HG02763 (cell line): ENCODE data around the gene DOCK9.

ENCODE experiments used
- ATAC-seq: cut with Tn5 transposase; IDR thresholded peaks from one replicate; pipeline ENCODE4 v1.9.1; 2021; ENCODE audit warnings: mild to moderate bottlenecking, moderate library complexity; ENCODE audit not compliant: unreplicated experiment

Gene DOCK9, protein sequence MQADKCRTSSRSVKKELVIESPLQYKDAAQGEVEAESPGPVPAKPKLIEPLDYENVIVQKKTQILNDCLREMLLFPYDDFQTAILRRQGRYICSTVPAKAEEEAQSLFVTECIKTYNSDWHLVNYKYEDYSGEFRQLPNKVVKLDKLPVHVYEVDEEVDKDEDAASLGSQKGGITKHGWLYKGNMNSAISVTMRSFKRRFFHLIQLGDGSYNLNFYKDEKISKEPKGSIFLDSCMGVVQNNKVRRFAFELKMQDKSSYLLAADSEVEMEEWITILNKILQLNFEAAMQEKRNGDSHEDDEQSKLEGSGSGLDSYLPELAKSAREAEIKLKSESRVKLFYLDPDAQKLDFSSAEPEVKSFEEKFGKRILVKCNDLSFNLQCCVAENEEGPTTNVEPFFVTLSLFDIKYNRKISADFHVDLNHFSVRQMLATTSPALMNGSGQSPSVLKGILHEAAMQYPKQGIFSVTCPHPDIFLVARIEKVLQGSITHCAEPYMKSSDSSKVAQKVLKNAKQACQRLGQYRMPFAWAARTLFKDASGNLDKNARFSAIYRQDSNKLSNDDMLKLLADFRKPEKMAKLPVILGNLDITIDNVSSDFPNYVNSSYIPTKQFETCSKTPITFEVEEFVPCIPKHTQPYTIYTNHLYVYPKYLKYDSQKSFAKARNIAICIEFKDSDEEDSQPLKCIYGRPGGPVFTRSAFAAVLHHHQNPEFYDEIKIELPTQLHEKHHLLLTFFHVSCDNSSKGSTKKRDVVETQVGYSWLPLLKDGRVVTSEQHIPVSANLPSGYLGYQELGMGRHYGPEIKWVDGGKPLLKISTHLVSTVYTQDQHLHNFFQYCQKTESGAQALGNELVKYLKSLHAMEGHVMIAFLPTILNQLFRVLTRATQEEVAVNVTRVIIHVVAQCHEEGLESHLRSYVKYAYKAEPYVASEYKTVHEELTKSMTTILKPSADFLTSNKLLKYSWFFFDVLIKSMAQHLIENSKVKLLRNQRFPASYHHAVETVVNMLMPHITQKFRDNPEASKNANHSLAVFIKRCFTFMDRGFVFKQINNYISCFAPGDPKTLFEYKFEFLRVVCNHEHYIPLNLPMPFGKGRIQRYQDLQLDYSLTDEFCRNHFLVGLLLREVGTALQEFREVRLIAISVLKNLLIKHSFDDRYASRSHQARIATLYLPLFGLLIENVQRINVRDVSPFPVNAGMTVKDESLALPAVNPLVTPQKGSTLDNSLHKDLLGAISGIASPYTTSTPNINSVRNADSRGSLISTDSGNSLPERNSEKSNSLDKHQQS (N-terminal part only)

DNA sequence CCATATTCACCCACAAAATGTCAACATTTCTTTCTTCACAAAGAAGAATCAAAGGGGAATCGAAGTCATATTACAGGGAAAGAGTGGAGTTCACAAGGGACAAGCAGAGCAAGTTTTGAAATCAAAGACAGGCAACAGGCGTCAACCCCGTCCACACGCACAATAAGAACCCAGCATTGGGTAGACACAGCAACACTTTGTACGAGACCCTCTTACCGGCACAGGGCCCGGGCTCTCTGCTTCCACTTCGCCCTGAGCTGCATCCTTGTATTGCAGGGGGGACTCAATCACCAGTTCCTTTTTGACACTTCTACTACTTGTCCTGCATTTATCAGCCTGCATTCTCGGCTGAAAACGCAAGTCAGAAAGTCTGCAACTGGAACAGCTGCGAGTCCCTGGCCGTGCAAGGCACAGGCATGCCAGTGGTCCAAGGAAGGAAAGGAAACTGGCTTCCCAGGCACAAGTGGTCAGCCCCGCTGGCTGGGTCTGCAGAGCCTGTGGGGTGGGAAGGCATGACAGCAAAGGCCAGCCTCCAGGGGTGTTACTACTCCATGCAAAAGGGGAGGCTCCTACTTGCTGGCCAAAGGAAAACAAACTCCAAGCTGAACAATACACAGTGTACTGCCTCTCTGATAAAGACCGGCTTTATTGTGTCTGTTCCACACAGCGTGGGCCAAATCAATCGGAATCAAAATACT lies at the start of gene DOCK9:
DOCK9 (minus strand) TSS at position 497 of the 698 bp plus-strand sequence; CDS start at position 342, 155 bp downstream.
- ATAC-seq: no peak

DNA sequence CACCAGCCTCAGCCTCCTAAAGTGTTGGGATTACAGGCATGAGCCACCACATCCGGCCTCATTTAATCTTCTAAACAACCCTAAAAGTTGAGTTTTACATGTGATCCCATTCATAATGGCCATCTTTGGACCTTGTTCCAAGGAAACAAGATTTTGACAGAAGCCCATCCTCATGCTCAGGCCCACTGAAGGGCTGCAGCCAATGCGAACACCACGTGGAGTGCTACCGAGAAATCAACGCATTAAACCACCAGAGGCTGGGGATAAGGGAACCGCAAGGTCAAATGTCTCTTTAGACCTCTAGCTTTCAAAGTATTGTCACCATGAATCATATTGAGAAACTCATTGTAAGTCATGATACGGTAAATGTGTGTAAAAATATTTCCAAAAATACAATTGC lies 49.4 kb upstream of the DOCK9 start:
- ATAC-seq: no peak

DNA sequence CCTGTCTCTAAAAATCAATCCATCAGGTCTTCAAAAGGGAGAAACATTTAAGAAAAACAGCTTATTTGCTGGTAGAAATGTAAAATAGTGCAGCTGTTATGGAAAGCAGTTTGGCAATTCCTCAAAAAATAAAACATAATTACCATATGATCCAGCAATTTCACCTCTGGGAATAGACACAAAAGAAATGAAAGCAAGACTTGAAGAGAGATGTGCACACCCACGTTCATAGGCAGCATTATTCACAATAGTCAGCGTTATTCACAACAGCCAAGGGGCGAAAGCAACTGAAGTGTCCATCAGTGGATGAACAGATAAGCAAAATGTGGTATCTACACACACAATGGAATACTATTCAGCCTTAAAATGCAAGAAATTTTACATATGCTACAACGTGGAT lies 45.1 kb upstream of the DOCK9 start:
- no peak for ATAC-seq

DNA sequence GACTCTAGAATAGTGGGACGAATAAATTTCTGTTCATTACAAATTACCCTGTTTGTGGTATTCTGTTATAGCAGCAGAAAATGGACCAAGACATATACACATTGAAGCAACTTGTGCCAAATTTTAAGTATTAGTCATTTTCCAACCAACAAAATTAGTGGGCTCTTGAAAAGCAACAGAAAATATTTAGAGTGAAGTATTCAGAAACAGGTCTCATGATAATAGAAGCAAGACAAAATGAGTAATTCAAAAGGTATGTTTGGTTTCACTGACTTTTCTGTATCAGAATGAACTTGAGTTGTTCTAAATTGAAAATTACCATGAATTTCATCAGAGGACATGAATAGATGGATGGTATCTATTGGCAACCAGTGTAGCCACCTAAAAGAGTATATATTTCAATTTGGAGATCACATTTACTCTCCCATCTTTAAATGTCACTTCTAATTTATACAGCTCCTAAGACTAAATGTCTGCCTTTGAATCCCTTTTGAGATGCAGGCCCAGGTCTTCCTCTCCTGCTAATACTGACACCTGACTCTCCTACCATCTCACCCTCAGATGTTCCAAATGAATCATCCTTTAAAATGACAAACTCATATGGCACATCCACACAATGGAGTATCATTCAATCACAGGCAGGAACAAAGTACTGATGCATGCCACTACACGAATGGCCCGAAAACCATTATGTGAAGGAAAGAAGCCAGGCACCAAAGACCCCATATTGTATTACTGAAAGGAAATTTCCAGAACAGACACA lies 40.7 kb upstream of the DOCK9 start:
- no peak for ATAC-seq

DNA sequence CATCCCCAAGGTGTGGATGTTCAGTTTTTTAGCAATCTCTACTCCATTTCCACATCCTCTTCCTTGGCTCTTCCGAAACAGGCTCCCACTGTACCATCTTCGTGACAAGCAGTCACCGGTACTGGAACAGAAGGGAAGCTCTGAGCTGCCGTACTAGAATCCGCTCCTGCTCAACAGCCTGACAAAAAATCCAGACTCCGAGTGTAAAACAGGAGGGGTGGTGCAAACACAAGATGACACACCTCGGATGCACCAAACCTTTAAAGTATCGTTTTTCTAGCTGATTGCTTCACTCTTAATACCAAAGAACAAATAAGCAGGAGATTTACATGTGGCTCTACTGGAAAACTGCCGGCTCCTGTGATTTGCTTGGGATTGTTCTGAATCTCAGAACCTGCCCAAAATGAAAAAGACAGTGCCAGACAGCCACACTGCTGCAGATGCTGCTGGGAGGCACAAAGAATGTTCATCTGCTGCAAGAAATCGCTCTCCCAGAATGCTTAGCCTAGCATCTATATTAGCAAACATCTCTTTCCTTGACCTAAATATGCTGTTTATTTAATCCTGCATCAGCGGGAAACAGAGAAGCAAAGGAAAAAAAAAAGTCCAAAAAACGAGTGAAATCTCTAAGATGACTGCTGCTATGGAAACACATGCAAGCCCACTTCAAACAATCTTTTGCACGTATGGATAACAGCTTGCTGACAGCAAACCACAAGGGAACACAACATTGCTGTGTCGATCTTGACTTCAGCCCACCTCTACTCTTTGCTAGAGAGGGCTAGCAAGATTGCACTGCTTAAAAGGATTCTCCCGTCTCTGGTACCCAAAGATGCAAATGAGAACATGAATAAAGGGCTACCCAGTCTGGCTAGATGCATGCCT lies 38.0 kb upstream of the DOCK9 start:
- ATAC-seq: no peak

DNA sequence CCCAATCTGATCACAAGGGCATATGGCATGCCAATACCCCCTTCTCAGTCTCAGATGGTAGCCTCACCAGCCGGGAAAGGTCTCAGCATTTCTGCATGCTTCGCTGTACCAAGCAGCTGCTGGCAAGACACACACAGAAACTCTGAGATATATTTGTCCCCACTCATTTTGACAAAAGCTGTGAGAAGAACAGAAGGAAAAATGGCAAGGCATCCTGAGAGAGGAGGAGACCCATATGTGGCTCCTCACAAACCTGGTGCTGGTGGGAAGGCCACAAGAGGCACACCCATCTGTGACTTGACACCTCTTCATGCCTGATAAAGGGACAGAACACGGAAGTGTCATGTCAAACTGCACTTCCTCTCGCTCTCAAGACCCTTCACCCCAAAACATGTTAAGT lies 36.7 kb upstream of the DOCK9 start:
- no peak for ATAC-seq

DNA sequence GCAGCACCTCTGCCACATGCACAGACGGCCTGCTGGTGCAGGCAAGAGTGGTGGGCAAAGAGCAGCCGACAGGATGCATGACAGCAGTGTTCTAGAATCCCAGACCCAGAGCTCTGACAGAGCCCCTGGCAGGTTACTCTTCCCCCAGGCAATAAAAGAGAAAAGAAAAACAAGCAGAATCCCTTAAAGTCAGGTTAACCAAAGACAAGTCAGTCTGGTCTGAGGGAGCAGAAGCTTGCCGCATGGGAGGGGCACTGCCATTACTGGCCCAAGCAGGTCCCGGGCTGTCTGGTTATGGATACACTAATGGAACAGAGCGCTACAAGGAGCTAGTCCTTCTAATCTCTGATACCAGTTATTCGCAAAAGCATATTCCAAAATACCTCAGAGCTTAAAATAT lies 36.1 kb upstream of the DOCK9 start:
- no peak for ATAC-seq

DNA sequence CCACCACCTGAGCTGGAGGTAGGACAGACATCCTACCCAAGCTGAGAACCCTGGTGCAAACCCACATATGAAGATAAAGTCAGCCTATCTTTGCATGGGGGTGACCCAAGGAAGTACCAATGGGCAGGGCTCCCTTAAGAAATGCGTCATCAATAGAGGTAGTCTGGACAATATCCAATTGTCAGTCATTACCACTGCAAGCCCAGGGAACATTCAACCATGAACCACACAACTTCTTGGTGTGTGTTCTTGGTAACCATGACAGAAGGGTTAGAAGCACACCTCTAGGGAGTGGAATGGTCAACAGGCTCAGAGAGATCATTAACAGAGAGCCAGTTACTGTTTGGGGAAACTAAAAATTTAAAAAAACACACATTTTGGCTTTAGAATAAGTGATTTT lies 34.7 kb upstream of the DOCK9 start:
- no peak for ATAC-seq

DNA sequence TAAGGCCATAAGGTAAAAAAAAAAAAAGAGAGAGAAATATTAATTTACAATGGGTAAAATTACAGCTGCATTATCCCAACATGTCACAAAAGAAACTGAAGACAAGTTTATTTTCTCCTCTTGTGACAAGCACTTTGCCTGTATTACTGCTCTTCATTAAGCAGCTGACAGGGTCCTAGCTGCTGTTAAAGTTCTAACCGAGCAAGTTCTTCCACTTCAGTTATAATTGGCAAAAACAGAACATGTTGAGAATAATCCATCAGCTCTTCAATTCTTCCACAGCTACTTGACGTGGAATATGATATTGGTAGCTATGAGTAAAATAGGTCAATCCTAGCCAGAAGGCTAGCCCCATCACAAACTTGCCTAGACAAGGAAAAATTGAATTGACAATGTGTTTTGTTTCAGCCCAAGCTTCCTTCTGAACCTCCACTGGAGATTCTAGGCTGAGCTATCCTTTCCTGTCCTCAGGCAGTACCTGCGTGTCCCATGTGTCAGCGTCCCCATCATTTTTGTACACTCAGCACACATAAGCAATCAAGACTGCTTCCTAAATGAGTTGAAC lies 32.2 kb upstream of the DOCK9 start:
- no peak for ATAC-seq

DNA sequence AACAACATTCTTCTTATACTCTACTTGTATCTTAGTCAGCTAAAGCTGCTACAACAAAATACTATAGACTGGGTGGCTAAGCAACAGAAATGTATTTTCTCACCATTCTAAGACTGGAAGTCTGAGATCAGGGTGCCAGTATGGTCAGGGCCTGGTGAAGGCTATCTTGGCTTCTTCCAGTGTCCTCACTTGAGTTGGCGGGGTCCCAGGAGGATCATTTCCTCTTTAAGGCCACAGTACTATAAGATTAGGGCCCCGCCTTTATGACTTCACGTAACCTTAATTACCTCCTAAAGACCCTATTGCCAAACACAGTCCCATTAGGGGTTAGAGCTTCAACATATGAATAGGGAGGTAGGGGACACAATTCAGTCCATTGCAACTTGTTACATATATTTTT lies 30.7 kb upstream of the DOCK9 start:
- ATAC-seq: no peak

DNA sequence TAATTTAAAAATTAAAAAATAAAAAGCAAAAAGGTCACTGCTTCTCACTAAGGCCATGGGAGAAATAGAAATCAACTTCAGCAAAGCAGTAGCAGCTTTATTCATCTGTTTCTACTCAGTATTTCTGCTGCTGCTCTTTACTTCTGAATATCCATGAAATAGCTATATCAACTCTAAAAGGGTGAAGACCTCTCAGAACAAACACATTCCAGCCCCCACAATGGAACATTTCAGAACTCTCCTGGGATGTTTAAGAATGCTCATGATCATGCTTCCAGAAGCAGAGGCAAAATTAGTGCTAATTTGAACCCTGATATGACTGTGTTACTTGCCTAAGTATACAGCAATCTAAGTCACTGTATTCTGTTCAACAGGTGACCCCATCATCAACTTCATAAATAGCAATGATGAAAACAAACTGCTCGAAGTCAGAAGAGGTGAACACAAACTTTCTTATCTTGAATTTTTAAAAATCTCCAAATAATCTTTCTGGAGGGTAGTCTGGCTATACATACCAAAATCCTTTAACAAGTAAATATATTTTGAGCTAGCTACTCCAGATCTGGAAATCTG lies 29.6 kb upstream of the DOCK9 start:
- ATAC-seq: no peak

DNA sequence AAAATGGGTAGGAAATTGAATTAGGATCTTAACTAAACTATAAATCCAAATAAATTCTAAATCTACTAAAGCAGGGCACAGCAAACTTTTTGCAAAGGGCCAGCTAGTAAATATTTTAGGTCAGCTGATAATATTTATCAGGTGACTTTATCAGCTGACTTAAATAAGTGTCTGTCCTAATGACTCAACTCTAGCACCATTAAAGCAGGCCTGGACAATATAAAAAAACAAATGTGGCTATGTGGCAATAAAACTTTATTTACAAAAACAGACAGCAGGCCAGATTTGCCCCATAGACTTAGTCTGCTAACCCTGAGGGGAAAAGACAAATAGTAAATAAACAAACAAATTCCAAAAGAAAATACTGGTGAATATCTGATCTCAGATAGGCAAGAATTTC lies 27.7 kb upstream of the DOCK9 start:
- ATAC-seq: no peak

DNA sequence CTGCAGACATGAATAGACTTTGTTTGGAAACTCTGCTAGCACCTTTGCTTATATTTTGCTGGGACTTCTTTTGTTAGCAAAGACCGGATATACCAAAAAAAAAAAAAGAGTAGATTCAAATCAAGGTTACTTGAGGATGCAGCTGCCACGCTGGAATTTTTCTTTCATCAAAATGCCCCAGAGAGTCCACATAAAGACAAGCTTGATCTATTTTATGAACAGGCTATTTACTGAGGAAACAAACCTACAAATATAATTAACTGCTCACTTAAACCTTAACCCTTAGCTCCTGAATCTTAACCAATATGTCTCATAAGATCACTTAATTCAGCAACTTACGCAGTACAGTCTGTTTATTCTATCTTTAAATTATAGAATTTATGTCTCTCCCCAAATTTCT lies 27.1 kb upstream of the DOCK9 start:
- no peak for ATAC-seq

DNA sequence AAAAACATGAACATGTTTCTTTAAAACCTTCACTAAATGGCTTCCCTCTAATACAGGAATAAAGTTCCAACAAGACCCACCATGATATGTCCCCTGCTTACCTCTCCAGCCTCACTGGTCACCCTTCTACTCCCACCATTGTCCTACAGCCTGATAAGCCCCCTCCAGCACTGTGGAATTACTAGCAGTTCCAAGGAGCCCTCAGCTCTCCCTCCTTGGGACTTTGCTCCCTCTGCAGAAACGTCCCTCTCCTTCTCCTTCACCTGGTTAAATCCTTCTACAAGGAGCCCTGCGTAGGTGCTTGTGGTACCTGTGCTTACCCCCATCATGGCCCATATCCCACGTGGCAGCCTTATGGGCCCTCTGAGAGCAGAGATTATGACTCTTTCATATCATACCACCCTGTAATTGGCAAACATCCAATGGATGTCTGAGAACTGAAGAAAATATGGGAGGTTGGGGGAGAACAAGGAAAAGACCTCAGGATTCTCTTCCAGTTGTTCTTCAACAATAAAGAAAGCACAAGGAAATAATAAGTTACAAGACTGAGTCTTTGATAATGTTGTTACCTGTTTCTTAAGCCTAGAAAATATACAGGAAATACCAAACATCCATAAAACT lies 26.1 kb upstream of the DOCK9 start:
- no peak for ATAC-seq

DNA sequence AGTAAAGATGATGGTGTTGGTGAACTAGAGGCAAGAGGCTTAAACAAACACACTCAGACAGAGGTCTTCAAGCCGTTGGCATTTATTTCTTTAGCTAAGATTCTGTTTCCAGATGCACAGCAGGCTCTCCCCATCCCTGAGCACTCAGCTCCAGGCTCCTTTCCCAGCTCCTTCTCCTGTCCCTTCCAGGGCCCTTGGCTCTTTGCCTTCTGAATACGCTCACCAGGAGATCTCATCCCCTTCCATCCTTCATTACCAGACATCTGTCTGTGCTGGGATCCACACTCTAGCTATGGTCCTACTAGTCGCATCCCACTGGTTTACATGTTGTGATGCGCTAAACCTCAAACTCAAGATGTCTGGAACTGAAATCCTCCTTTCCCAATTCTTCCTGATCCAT lies 25.3 kb upstream of the DOCK9 start:
- no peak for ATAC-seq

DNA sequence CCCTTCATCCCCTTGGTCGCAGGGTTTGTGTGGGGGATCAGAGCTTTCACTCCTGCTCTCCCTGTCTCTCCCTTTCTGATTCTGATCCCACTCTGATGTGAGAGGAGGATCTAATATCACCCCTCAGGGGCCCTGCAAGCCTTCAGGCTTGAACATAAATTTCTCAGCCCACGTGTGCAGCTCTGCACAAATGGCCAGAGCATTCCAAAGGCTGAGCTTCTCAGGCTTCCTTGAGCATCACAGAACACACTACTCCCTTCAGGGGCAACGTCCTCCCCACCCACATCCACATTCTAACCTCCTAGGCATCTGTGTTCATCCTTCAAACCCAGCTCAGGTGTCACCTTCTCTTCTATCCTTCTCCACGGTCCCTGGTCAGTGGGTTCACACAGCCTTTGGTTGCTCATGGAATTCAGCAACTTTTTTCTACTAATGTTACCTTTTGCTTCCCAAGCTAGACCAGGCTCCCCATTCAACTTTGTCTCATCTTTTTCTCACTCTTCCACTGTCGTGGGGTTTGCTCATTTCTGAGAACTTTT lies 24.4 kb upstream of the DOCK9 start:
- ATAC-seq: no peak

DNA sequence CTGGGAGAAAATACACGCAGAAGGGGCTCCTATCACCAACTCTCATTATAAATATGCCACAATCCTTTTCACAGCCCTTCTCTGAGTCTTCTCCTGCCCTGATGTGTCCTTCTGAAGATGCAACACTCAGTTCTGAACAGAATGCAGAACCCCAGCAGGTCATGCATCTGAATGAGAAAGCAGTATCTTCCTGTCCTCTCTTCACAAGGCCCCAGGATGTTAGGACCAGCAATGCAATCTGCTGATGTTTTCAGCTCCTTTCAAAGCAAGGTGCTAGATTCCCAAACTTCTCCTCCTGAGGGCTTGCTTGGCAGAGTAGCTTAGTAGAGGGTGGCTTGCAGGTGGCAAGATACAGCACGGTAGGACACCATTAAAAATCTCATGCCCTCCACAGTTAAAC lies 22.3 kb upstream of the DOCK9 start:
- ATAC-seq: no peak

DNA sequence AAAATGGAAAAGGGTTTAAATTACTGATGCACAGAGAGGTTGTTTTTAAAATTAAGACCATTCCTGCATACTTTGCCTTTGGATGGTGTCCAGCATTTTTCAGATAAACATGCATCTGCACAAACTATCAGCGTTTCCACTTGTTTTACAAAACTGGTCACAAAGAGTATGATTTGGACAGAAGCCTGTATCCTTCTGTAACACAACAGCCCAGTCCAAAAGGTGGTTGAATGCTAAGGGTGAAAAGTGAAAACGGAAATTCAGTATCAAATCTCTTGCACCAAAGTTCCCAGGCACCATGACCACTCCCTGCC lies 21.7 kb upstream of the DOCK9 start:
- no peak for ATAC-seq
